K562 (cell line): ENCODE measurements around the gene AAK1. TPM values are rescaled to one million over a fixed set of nuclear protein-coding genes. Genes with fewer than 3 reads are reported as not detected.

ENCODE experiments used
- CTBP1 ChIP-seq: fragments of 450-650 bp; IDR thresholded peaks from 2 replicates; pipeline ENCODE4 v1.6.1; 2016; ENCODE audit warnings: borderline replicate concordance
- EP300 ChIP-seq: IDR thresholded peaks from 2 replicates; pipeline ENCODE4 v1.6.1; 2012; ENCODE audit warnings: low read length, improper control_type of control experiment
- HDAC3 ChIP-seq: fragments of 450-650 bp; IDR thresholded peaks from 2 replicates; pipeline ENCODE4 v1.6.1; 2018; ENCODE audit warnings: borderline replicate concordance, mild to moderate bottlenecking, moderate library complexity; ENCODE audit not compliant: partially characterized antibody
- HEY1 ChIP-seq: fragments of 250-450 bp; sonication (Bioruptor Pico); IDR thresholded peaks from 2 replicates; pipeline ENCODE4 v1.5.0; 2020; ENCODE audit warnings: mild to moderate bottlenecking, moderate library complexity, borderline replicate concordance
- MEIS2 ChIP-seq: fragments of 450-650 bp; IDR thresholded peaks from 2 replicates; pipeline ENCODE4 v1.6.1; 2014; ENCODE audit warnings: mild to moderate bottlenecking; ENCODE audit not compliant: partially characterized antibody
- NCOA2 ChIP-seq, 2 experiments: fragments of 450-650 bp; IDR thresholded peaks; 2 replicates each; pipeline ENCODE4 v1.6.1; 2018; ENCODE audit warnings: mild to moderate bottlenecking in 2 of 2, moderate library complexity in 1 of 2; ENCODE audit not compliant: partially characterized antibody in 2 of 2
- NFE2 ChIP-seq: IDR thresholded peaks from 2 replicates; pipeline ENCODE4 v1.6.1; 2014; ENCODE audit warnings: antibody characterized with exemption, low read depth
- NFIC ChIP-seq: fragments of 450-650 bp; IDR thresholded peaks from 2 replicates; pipeline ENCODE4 v1.6.1; 2017; ENCODE audit warnings: mild to moderate bottlenecking, inconsistent platforms
- PURB ChIP-seq: sonication (generic); formaldehyde crosslinking; IDR thresholded peaks from 2 replicates; pipeline ENCODE4 v1.9.0; 2021; ENCODE audit warnings: low read depth, mild to moderate bottlenecking, missing genetic modification reagents
- SMARCC2 ChIP-seq: fragments of 450-650 bp; IDR thresholded peaks from 2 replicates; pipeline ENCODE4 v1.6.1; 2017; ENCODE audit warnings: antibody characterized with exemption, moderate library complexity, mild to moderate bottlenecking, low read depth
- STAG1 ChIP-seq: sonication (generic); formaldehyde crosslinking; IDR thresholded peaks from 2 replicates; pipeline ENCODE4 v1.5.0; 2020; ENCODE audit warnings: missing genetic modification reagents, borderline replicate concordance
- TCF7 ChIP-seq: sonication (generic); IDR thresholded peaks from 2 replicates; pipeline ENCODE4 v1.6.1; 2016; ENCODE audit warnings: antibody characterized with exemption, borderline replicate concordance
- TEAD4 ChIP-seq, 2 experiments: sonication (generic) in 1 of 2; formaldehyde crosslinking in 1 of 2; IDR thresholded peaks; 2 replicates each; pipeline versions ENCODE4 v1.6.1 to v1.8.0; 2012 to 2022; ENCODE audit warnings: borderline replicate concordance in 1 of 2, inconsistent platforms in 1 of 2, low read length in 1 of 2, mild to moderate bottlenecking in 1 of 2, missing genetic modification reagents in 1 of 2
- ZNF586 ChIP-seq: fragments of 450-650 bp; formaldehyde crosslinking; conservative IDR thresholded peaks from 2 replicates; pipeline ENCODE4 v1.4.0; 2020; ENCODE audit warnings: mild to moderate bottlenecking, moderate library complexity
- polyA plus RNA-seq, 8 experiments: library from polyadenylated mRNA; depleted of rRNA in 4 of 8; stranded (reverse) in 5 of 8; unstranded in 3 of 8; fragments of >200 nt; fragmentation: Nextera tagmentation in 2 of 8; fragmentation: Illumina TruSeq in 1 of 8; extraction: Ambion mirVana in 2 of 8; extraction: Trizol in 1 of 8; gene quantifications; 2 replicates each; pipeline versions ENCODE4 v1.2.1 to v1.2.3, GENCODE V29; 2011 to 2014; ENCODE audit warnings: inconsistent platforms in 1 of 8, missing spikeins in 1 of 8
- total RNA-seq, 7 experiments: library from RNA; depleted of rRNA in 6 of 7; stranded (reverse); fragments of >200 nt in 6 of 7; fragmentation: Illumina TruSeq in 2 of 7; extraction: Trizol in 2 of 7; gene quantifications; 2 replicates each; pipeline versions ENCODE4 v1.2.1 to v1.2.3, GENCODE V29; 2011 to 2021; ENCODE audit warnings: low replicate concordance in 1 of 7
- TF ChIP-seq, protein P1 (sequence below): fragments of 450-650 bp; conservative IDR thresholded peaks from 2 replicates; pipeline ENCODE4 v1.6.1; 2016; ENCODE audit warnings: missing genetic modification characterization, low read depth, mild to moderate bottlenecking, missing compliant biosample characterization, moderate library complexity
- TF ChIP-seq, protein P2 (sequence below): fragments of 250-450 bp; sonication (Bioruptor Pico); IDR thresholded peaks from 2 replicates; pipeline ENCODE4 v1.4.0; 2020; ENCODE audit warnings: mild to moderate bottlenecking, moderate library complexity, borderline replicate concordance
- TF ChIP-seq, protein P3 (sequence below): sonication (generic); formaldehyde crosslinking; IDR thresholded peaks from 2 replicates; pipeline ENCODE4 v1.8.0; 2022; ENCODE audit warnings: mild to moderate bottlenecking, low read depth, missing genetic modification reagents
- TF ChIP-seq, protein P4 (sequence below): IDR thresholded peaks from 2 replicates; pipeline ENCODE4 v1.6.1; 2012; ENCODE audit warnings: low read depth, low read length, improper control_type of control experiment, borderline replicate concordance

AAK1 gene
- total and polyA plus RNA-seq, 9 of the 15 experiments (the other 6 are each of a cell fraction or from before 2014, with no cell fraction given), result 0.89 to 17.1 (median 6.0) TPM

DNA sequence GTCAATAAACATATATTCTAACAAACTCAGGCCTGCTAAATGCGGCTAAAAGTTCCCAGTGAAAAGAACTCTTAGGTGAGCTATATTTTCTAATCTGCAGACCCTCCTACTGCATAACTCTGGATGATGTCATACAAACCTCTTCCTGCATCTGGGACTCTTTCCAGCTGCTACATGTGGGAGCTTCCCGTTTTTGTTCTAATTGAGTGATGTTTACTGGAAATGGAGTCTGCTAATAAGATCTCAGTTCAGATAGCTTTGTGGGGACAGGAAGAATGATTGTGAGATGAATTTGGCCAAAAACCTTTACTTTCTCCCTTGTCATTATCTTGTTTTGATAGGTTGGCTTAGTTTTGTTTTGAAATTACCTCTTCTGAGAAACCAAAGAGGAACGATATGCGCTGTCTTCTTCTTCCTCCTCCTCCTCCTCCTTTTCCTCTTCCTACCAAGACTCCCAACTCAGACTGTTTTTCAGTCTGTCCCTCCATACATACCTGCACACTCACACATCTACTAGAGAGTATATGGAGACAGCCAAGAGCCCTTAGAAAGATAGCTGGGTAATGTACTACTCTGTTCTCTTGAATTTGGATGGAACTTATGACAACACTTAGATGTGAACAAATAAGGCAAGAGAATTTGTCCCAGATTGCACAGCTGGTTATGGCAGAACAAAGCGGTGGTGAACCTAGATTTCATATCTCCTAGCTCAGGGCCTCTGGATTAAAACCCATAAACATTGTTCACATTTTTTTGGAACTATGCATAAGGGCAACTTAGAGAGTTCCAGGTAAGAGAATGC is 39.8 kb upstream of the AAK1 start (continued):
- TF ChIP-seq TEAD4 (IDR thresholded peaks at IDR 0.05; ENCODE audit: low read length) (peak; percentile 73; the same call in 1 of the 2 replicates), TEAD4 (CRISPR knock-in tag; IDR thresholded peaks at IDR 0.05; ENCODE audit: borderline replicate concordance) (no peak), SMARCC2 (peak; percentile 57; the same call in 1 of the 2 replicates), NFE2 (peak; percentile 4; the same call in 1 of the 2 replicates), HDAC3 (peak; percentile 57), MEIS2 (peak; percentile 91), TCF7 (no peak), EP300 (peak; percentile 86), NCOA2 (IDR thresholded peaks at IDR 0.05; ENCODE audit: partially characterized antibody in 2 of 2) (no peak), ZNF586 (no peak), HEY1 (no peak), STAG1 (CRISPR knock-in tag) (no peak), NFIC (peak; percentile 29; the same call in 1 of the 2 replicates), PURB (no peak), CTBP1 (peak; percentile 91)
- TF ChIP-seq, protein P1, sequence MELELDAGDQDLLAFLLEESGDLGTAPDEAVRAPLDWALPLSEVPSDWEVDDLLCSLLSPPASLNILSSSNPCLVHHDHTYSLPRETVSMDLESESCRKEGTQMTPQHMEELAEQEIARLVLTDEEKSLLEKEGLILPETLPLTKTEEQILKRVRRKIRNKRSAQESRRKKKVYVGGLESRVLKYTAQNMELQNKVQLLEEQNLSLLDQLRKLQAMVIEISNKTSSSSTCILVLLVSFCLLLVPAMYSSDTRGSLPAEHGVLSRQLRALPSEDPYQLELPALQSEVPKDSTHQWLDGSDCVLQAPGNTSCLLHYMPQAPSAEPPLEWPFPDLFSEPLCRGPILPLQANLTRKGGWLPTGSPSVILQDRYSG (tag), result no peak
- TF ChIP-seq, protein P2, sequence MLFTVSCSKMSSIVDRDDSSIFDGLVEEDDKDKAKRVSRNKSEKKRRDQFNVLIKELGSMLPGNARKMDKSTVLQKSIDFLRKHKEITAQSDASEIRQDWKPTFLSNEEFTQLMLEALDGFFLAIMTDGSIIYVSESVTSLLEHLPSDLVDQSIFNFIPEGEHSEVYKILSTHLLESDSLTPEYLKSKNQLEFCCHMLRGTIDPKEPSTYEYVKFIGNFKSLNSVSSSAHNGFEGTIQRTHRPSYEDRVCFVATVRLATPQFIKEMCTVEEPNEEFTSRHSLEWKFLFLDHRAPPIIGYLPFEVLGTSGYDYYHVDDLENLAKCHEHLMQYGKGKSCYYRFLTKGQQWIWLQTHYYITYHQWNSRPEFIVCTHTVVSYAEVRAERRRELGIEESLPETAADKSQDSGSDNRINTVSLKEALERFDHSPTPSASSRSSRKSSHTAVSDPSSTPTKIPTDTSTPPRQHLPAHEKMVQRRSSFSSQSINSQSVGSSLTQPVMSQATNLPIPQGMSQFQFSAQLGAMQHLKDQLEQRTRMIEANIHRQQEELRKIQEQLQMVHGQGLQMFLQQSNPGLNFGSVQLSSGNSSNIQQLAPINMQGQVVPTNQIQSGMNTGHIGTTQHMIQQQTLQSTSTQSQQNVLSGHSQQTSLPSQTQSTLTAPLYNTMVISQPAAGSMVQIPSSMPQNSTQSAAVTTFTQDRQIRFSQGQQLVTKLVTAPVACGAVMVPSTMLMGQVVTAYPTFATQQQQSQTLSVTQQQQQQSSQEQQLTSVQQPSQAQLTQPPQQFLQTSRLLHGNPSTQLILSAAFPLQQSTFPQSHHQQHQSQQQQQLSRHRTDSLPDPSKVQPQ, result no peak
- TF ChIP-seq, protein P3, sequence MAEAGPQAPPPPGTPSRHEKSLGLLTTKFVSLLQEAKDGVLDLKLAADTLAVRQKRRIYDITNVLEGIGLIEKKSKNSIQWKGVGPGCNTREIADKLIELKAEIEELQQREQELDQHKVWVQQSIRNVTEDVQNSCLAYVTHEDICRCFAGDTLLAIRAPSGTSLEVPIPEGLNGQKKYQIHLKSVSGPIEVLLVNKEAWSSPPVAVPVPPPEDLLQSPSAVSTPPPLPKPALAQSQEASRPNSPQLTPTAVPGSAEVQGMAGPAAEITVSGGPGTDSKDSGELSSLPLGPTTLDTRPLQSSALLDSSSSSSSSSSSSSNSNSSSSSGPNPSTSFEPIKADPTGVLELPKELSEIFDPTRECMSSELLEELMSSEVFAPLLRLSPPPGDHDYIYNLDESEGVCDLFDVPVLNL (CRISPR knock-in tag), result no peak
- TF ChIP-seq, protein P4, sequence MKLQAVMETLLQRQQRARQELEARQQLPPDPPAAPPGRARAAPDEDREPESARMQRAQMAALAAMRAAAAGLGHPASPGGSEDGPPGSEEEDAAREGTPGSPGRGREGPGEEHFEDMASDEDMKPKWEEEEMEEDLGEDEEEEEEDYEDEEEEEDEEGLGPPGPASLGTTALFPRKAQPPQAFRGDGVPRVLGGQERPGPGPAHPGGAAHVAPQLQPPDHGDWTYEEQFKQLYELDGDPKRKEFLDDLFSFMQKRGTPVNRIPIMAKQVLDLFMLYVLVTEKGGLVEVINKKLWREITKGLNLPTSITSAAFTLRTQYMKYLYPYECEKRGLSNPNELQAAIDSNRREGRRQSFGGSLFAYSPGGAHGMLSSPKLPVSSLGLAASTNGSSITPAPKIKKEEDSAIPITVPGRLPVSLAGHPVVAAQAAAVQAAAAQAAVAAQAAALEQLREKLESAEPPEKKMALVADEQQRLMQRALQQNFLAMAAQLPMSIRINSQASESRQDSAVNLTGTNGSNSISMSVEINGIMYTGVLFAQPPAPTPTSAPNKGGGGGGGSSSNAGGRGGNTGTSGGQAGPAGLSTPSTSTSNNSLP, result peak; percentile 85; the same call in 1 of the 2 replicates
